CD14-positive monocyte (primary cell): ENCODE measurements around the gene GREM1. TPM values are rescaled to one million over a fixed set of nuclear protein-coding genes. Genes with fewer than 3 reads are reported as not detected.

ENCODE experiments used
- DNase-seq, 3 donors: peaks; one replicate each; pipeline ENCODE4 v3.0.0-alpha.2; 2011 to 2022
- H2AFZ ChIP-seq: 2 replicates; pipeline ENCODE4 v1.6.0; 2012; ENCODE audit warnings: mild to moderate bottlenecking, low read depth, low read length, inconsistent platforms; ENCODE audit not compliant: insufficient read depth, poor library complexity, severe bottlenecking
- H3K27ac ChIP-seq, 2 donors: 1 replicate in 1 of 2; 2 replicates in 1 of 2; pipeline ENCODE4 v1.5.1; 2012 to 2013; ENCODE audit warnings: low read length in 2 of 2, control low read depth in 1 of 2, inconsistent platforms in 1 of 2, low read depth in 1 of 2, mild to moderate bottlenecking in 1 of 2
- H3K27me3 ChIP-seq, 2 donors: one replicate each; pipeline versions ENCODE4 v1.6.0 to v1.6.1; 2011 to 2013; ENCODE audit warnings: low read length in 2 of 2; ENCODE audit not compliant: control insufficient read depth in 2 of 2, insufficient read depth in 2 of 2
- H3K36me3 ChIP-seq, 2 donors: replicated peaks in 1 of 2; 1 replicate in 1 of 2; 2 replicates in 1 of 2; pipeline versions ENCODE4 v1.5.1 to v1.6.1; 2012 to 2013; ENCODE audit warnings: low read length in 2 of 2, control low read depth in 1 of 2, inconsistent platforms in 1 of 2, mild to moderate bottlenecking in 1 of 2; ENCODE audit not compliant: insufficient read depth in 2 of 2, control insufficient read depth in 1 of 2
- H3K4me1 ChIP-seq, 2 donors: 1 replicate in 1 of 2; 2 replicates in 1 of 2; pipeline versions ENCODE4 v1.5.1 to v1.6.1; 2012 to 2013; ENCODE audit warnings: low read length in 2 of 2, control low read depth in 1 of 2, inconsistent platforms in 1 of 2, mild to moderate bottlenecking in 1 of 2, moderate library complexity in 1 of 2; ENCODE audit not compliant: insufficient read depth in 2 of 2, control insufficient read depth in 1 of 2
- H3K4me2 ChIP-seq: replicated peaks from 2 replicates; pipeline ENCODE3; 2012; ENCODE audit warnings: low read length, moderate library complexity, mild to moderate bottlenecking; ENCODE audit not compliant: poor library complexity, severe bottlenecking; ENCODE audit errors: extremely low read depth
- H3K4me3 ChIP-seq, 3 experiments: fragments of 200-600 bp in 1 of 3; sonication (generic) in 1 of 3; replicated peaks in 1 of 3; 1 replicate in 2 of 3; 2 replicates in 1 of 3; pipeline ENCODE4 v1.5.1; 2011 to 2013; ENCODE audit warnings: low read length in 3 of 3, mild to moderate bottlenecking in 3 of 3, control low read depth in 2 of 3, low read depth in 2 of 3, inconsistent platforms in 1 of 3, moderate library complexity in 1 of 3
- H3K79me2 ChIP-seq: 2 replicates; pipeline ENCODE4 v1.6.0; 2012; ENCODE audit warnings: mild to moderate bottlenecking, control low read depth, inconsistent platforms, low read length, moderate library complexity; ENCODE audit not compliant: insufficient read depth
- H3K9ac ChIP-seq: 2 replicates; pipeline ENCODE4 v1.6.0; 2017; ENCODE audit warnings: low read length, mild to moderate bottlenecking; ENCODE audit not compliant: insufficient read depth, poor library complexity, severe bottlenecking
- H3K9me3 ChIP-seq, 2 donors: replicated peaks in 1 of 2; 1 replicate in 1 of 2; 2 replicates in 1 of 2; pipeline versions ENCODE4 v1.5.1 to v1.6.1; 2012 to 2013; ENCODE audit warnings: low read length in 2 of 2, control low read depth in 1 of 2; ENCODE audit not compliant: control insufficient read depth in 1 of 2, insufficient read depth in 1 of 2
- H4K20me1 ChIP-seq: 2 replicates; pipeline ENCODE4 v1.6.0; 2012; ENCODE audit warnings: mild to moderate bottlenecking, low read length, control low read depth, moderate library complexity; ENCODE audit not compliant: insufficient read depth
- H3K27ac Mint-ChIP-seq, 7 donors: one replicate each; pipeline ENCODE4 v1.8.0; 2020; ENCODE audit warnings: mild to moderate bottlenecking in 7 of 7, mixed read lengths in 7 of 7, moderate library complexity in 6 of 7, inconsistent platforms in 2 of 7
- H3K27me3 Mint-ChIP-seq, 3 donors: one replicate each; pipeline ENCODE4 v1.8.0; 2021 to 2022; ENCODE audit warnings: low read depth in 3 of 3, mild to moderate bottlenecking in 3 of 3, mixed read lengths in 3 of 3, moderate library complexity in 3 of 3, inconsistent platforms in 1 of 3
- H3K36me3 Mint-ChIP-seq, 2 donors: one replicate each; pipeline ENCODE4 v1.8.0; 2020; ENCODE audit warnings: mixed read lengths in 2 of 2, inconsistent platforms in 1 of 2, mild to moderate bottlenecking in 1 of 2
- H3K4me1 Mint-ChIP-seq: one replicate; pipeline ENCODE4 v1.8.0; 2020; ENCODE audit warnings: mild to moderate bottlenecking, mixed read lengths
- H3K4me3 Mint-ChIP-seq, 2 donors: one replicate each; pipeline ENCODE4 v1.8.0; 2020; ENCODE audit warnings: mild to moderate bottlenecking in 2 of 2, mixed read lengths in 2 of 2, moderate library complexity in 1 of 2
- H3K9me3 Mint-ChIP-seq, 7 donors: one replicate each; pipeline ENCODE4 v1.8.0; 2020 to 2022; ENCODE audit warnings: mixed read lengths in 7 of 7, mild to moderate bottlenecking in 6 of 7, moderate library complexity in 6 of 7, inconsistent platforms in 2 of 7
- WGBS: methylation state at CpG from one replicate; pipeline ENCODE4 v1.1.5; 2013; ENCODE audit warnings: missing lambda C conversion rate; ENCODE audit not compliant: insufficient coverage; 5-methylcytosine and 5-hydroxymethylcytosine counted together
- intact Hi-C, 2 donors: fragments of 100-400 bp; cut with micrococcal nuclease; formaldehyde crosslinking; loops; one replicate each; pipeline versions ENCODE4 v1.15.0 to v1.15.1; 2023
- polyA plus RNA-seq, 3 donors: library from polyadenylated mRNA; depleted of rRNA in 1 of 3; unstranded in 2 of 3; stranded (reverse) in 1 of 3; fragments of 300-500 nt in 2 of 3; fragments of >200 nt in 1 of 3; fragmentation: Illumina TruSeq in 2 of 3; gene quantifications; 1 replicate in 2 of 3; 2 replicates in 1 of 3; pipeline ENCODE4 v1.2.3, GENCODE V29; 2012 to 2021
- TF ChIP-seq, protein P1 (sequence below): fragments of 200-600 bp; IDR thresholded peaks from one replicate; pipeline ENCODE4 v1.8.0; 2022; ENCODE audit warnings: antibody characterized with exemption, mild to moderate bottlenecking

GREM1 gene
- polyA plus RNA-seq, 3 donors, result not detected

- Histone ChIP-seq H3K79me2 (no peaks in the 10 kb centered on the region), H3K4me3 (no peak overlapping the region), H3K27ac (no peak overlapping the region), H3K9me3 (no peaks in the 10 kb centered on the region), H3K4me1 (no peaks in the 10 kb centered on the region), H3K9ac (no peak overlapping the region), H3K36me3 (no peaks in the 10 kb centered on the region), H3K4me2 (no peak overlapping the region), H4K20me1 (no peaks in the 10 kb centered on the region), H2AFZ (no peak overlapping the region), H3K27me3 (peaks cover 3 to 8% of the 10 kb centered on the region in 2 donors)
- Mint-ChIP-seq H3K4me3 (no peak overlapping the region), H3K4me1 (peaks cover 5% of the 10 kb centered on the region), H3K27ac (no peak overlapping the region), H3K9me3 (peaks cover 3 to 16% (median 8%) of the 10 kb centered on the region in 7 donors), H3K27me3 (peaks cover 18 to 29% (median 18%) of the 10 kb centered on the region in 3 donors), H3K36me3 (no peaks in the 10 kb centered on the region)
- 80% methylated on average over 2 of the region's 10 CpGs for WGBS
- TF ChIP-seq, protein P1, sequence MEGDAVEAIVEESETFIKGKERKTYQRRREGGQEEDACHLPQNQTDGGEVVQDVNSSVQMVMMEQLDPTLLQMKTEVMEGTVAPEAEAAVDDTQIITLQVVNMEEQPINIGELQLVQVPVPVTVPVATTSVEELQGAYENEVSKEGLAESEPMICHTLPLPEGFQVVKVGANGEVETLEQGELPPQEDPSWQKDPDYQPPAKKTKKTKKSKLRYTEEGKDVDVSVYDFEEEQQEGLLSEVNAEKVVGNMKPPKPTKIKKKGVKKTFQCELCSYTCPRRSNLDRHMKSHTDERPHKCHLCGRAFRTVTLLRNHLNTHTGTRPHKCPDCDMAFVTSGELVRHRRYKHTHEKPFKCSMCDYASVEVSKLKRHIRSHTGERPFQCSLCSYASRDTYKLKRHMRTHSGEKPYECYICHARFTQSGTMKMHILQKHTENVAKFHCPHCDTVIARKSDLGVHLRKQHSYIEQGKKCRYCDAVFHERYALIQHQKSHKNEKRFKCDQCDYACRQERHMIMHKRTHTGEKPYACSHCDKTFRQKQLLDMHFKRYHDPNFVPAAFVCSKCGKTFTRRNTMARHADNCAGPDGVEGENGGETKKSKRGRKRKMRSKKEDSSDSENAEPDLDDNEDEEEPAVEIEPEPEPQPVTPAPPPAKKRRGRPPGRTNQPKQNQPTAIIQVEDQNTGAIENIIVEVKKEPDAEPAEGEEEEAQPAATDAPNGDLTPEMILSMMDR, result no peak
- no peak for DNase-seq
- intact Hi-C loops, result no loop called here
Observed at GRCh38 chr15:32729700-32730395, 12.0 kb downstream of the GREM1 start.

GRCh38 chr15:32730677-32731654 is 13.2 kb downstream of the GREM1 start:
- Mint-ChIP-seq H3K27ac (no peak overlapping the region), H3K4me3 (peak overlapping the region; percentile 5 to 18), H3K4me1 (peaks cover 5% of the 10 kb centered on the region)

More at GRCh38 chr15:32730677-32731654, 13.2 kb downstream of the GREM1 start:
- Histone ChIP-seq H3K9me3 (no peaks in the 10 kb centered on the region), H3K36me3 (no peaks in the 10 kb centered on the region), H3K9ac (peak overlapping the region; percentile 10), H2AFZ (peak overlapping the region; percentile 37), H3K4me2 (peak overlapping the region; percentile 45), H3K4me1 (no peaks in the 10 kb centered on the region), H3K27ac (no peak overlapping the region), H3K4me3 (peak overlapping the region in 1 of 3 experiments; percentile 35), H4K20me1 (no peaks in the 10 kb centered on the region), H3K79me2 (no peaks in the 10 kb centered on the region), H3K27me3 (peaks cover 3 to 8% of the 10 kb centered on the region in 2 donors)
- Mint-ChIP-seq H3K27me3 (peaks cover 19 to 25% (median 19%) of the 10 kb centered on the region in 3 donors), H3K36me3 (no peaks in the 10 kb centered on the region), H3K9me3 (peaks cover 3 to 13% (median 8%) of the 10 kb centered on the region in 7 donors)
- intact Hi-C loops, result no loop called here
- DNase-seq, result no peak
- WGBS, result 50% methylated on average over 22 of the region's 27 CpGs
- TF ChIP-seq, protein P1, result no peak
